B cell (primary cell): Measurements from ENCODE around the gene EXD1. TPM values are rescaled to one million over a fixed set of nuclear protein-coding genes. Genes with fewer than 3 reads are reported as not detected.

Experiments used
- ATAC-seq: fragments of 200-7000 bp; cut with Tn5 transposase; one replicate; pipeline ENCODE4 v1.10.0; 2021; ENCODE audit warnings: low read depth, mild to moderate bottlenecking, moderate number of reproducible peaks, moderate library complexity
- CTCF ChIA-PET: fragments of 350-600 bp; sonication (Branson Sonifier 250); formaldehyde crosslinking; loops from one replicate; lab custom pipeline; 2021; ENCODE audit warnings: antibody characterized with exemption, inconsistent platforms; lab: Charles Lee
- POLR2A ChIA-PET: fragments of 350-600 bp; sonication (Branson Sonifier 250); formaldehyde crosslinking; loops from one replicate; lab custom pipeline; 2021; ENCODE audit warnings: antibody characterized with exemption; lab: Charles Lee
- DNase-seq: peaks from one replicate; pipeline ENCODE4 v3.0.0; 2013
- H2AFZ ChIP-seq: 2 replicates; pipeline ENCODE4 v1.6.1; 2012; ENCODE audit warnings: mild to moderate bottlenecking, low read depth, low read length; ENCODE audit not compliant: insufficient read depth, poor library complexity, severe bottlenecking
- H3K27ac ChIP-seq, 2 donors: 1 replicate in 1 of 2; 2 replicates in 1 of 2; pipeline ENCODE4 v1.5.1; 2012 to 2013; ENCODE audit warnings: low read length in 2 of 2, mild to moderate bottlenecking in 2 of 2, moderate library complexity in 1 of 2
- H3K27me3 ChIP-seq, 4 experiments: fragments of 200-600 bp in 1 of 4; sonication (generic) in 1 of 4; replicated peaks in 1 of 4; 1 replicate in 2 of 4; 2 replicates in 2 of 4; pipeline versions ENCODE4 v1.6.1 to v1.7.0; 2013 to 2016; ENCODE audit warnings: low read length in 3 of 4, mild to moderate bottlenecking in 2 of 4, mixed read lengths in 1 of 4, moderate library complexity in 1 of 4; ENCODE audit not compliant: insufficient read depth in 4 of 4, control insufficient read depth in 3 of 4; ENCODE audit errors: control extremely low read depth in 1 of 4
- H3K36me3 ChIP-seq, 2 experiments: replicated peaks in 1 of 2; 1 replicate in 1 of 2; 2 replicates in 1 of 2; pipeline versions ENCODE4 v1.6.1 to v1.7.1; 2013; ENCODE audit warnings: low read length in 1 of 2; ENCODE audit not compliant: insufficient read depth in 2 of 2, control insufficient read depth in 1 of 2; ENCODE audit errors: control extremely low read depth in 1 of 2, extremely low read depth in 1 of 2
- H3K4me1 ChIP-seq, 2 donors: fragments of 200-600 bp in 1 of 2; sonication (generic) in 1 of 2; 1 replicate in 1 of 2; 2 replicates in 1 of 2; pipeline versions ENCODE4 v1.5.1 to v1.6.1; 2013 to 2017; ENCODE audit warnings: low read length in 2 of 2; ENCODE audit not compliant: control insufficient read depth in 2 of 2, insufficient read depth in 2 of 2
- H3K4me2 ChIP-seq: replicated peaks from 2 replicates; pipeline ENCODE3; 2012; ENCODE audit warnings: mild to moderate bottlenecking, low read depth, low read length; ENCODE audit not compliant: poor library complexity, severe bottlenecking
- H3K4me3 ChIP-seq, 5 experiments: fragments of 200-600 bp in 1 of 5; sonication (generic) in 1 of 5; 1 replicate in 3 of 5; 2 replicates in 2 of 5; pipeline versions ENCODE4 v1.5.1 to v1.7.0; 2011 to 2016; ENCODE audit warnings: low read length in 4 of 5, mild to moderate bottlenecking in 4 of 5, low read depth in 2 of 5, control low read depth in 1 of 5, moderate library complexity in 1 of 5; ENCODE audit not compliant: insufficient read depth in 1 of 5; ENCODE audit errors: control extremely low read depth in 1 of 5, extremely low read depth in 1 of 5
- H3K79me2 ChIP-seq: fragments of 200-600 bp; sonication (generic); one replicate; pipeline ENCODE4 v1.6.0; 2016; ENCODE audit warnings: low read length; ENCODE audit not compliant: control insufficient read depth, insufficient read depth
- H3K9ac ChIP-seq: fragments of 200-600 bp; sonication (generic); 2 replicates; pipeline ENCODE4 v1.6.1; 2017; ENCODE audit warnings: mild to moderate bottlenecking, low read length, moderate library complexity
- H3K9me3 ChIP-seq, 3 donors: one replicate each; pipeline versions ENCODE4 v1.6.1 to v1.7.1; 2013; ENCODE audit warnings: low read length in 2 of 3; ENCODE audit not compliant: control insufficient read depth in 2 of 3, insufficient read depth in 1 of 3; ENCODE audit errors: control extremely low read depth in 1 of 3
- H4K20me1 ChIP-seq: 2 replicates; pipeline ENCODE4 v1.6.0; 2012; ENCODE audit warnings: mild to moderate bottlenecking, low read length; ENCODE audit not compliant: insufficient read depth, control insufficient read depth, poor library complexity, severe bottlenecking
- H3K27ac Mint-ChIP-seq: one replicate; pipeline ENCODE4 v1.8.0; 2021; ENCODE audit warnings: mixed read lengths
- H3K27me3 Mint-ChIP-seq: one replicate; pipeline ENCODE4 v1.8.0; 2021; ENCODE audit warnings: mixed read lengths
- H3K4me1 Mint-ChIP-seq: one replicate; pipeline ENCODE4 v1.8.0; 2021; ENCODE audit warnings: mixed read lengths
- H3K4me3 Mint-ChIP-seq: one replicate; pipeline ENCODE4 v1.8.0; 2021; ENCODE audit warnings: mixed read lengths
- H3K9me3 Mint-ChIP-seq: one replicate; pipeline ENCODE4 v1.8.0; 2022; ENCODE audit warnings: mixed read lengths; ENCODE audit not compliant: insufficient read depth
- CTCF ChIP-seq: fragments of 200-600 bp; IDR thresholded peaks from one replicate; pipeline ENCODE4 v1.8.0; 2022; ENCODE audit warnings: antibody characterized with exemption, mild to moderate bottlenecking
- EZH2 ChIP-seq: IDR thresholded peaks from 2 replicates; pipeline ENCODE4 v1.6.1; 2012; ENCODE audit warnings: borderline replicate concordance, low read depth, mild to moderate bottlenecking, moderate library complexity, low read length; ENCODE audit not compliant: insufficient read depth, poor library complexity, severe bottlenecking
- WGBS: methylation state at CpG from one replicate; pipeline ENCODE4 v1.1.5; 2013; ENCODE audit warnings: missing lambda C conversion rate; ENCODE audit not compliant: insufficient coverage; 5-methylcytosine and 5-hydroxymethylcytosine counted together
- intact Hi-C: fragments of 100-400 bp; cut with micrococcal nuclease; formaldehyde crosslinking; loops from one replicate; pipeline ENCODE4 v1.10.0; 2022
- polyA plus RNA-seq: library from polyadenylated mRNA; depleted of rRNA; stranded (reverse); fragments of >200 nt; gene quantifications from 2 replicates; pipeline ENCODE4 v1.2.3, GENCODE V29; 2012
- total RNA-seq, 2 donors: library from RNA; stranded (reverse); fragments of 120-200 nt in 1 of 2; gene quantifications; 1 replicate in 1 of 2; 2 replicates in 1 of 2; pipeline versions ENCODE4 v1.2.3 to v1.2.4, GENCODE V29; 2013 to 2022

Gene EXD1
- total and polyA plus RNA-seq, 2 donors (not counting 1 experiment from before 2014, with no cell fraction given): not detected

- H3K36me3 ChIP-seq: no peaks in the 10 kb centered on the region
- no peaks in the 10 kb centered on the region for H3K4me1 ChIP-seq
- Mint-ChIP-seq H3K27ac (no peak overlapping the region), H3K4me1 (peaks cover 3% of the 10 kb centered on the region), H3K4me3 (no peak overlapping the region), H3K27me3 (peaks cover 3% of the 10 kb centered on the region), H3K9me3 (no peaks in the 10 kb centered on the region)
- POLR2A ChIA-PET: no interaction called here
- no peak for TF ChIP-seq CTCF
- no peak for TF ChIP-seq EZH2
- no peak overlapping the region for H3K27ac ChIP-seq
- no peak overlapping the region for H3K4me2 ChIP-seq
- H3K4me3 ChIP-seq: no peak overlapping the region
- H3K79me2 ChIP-seq: no peaks in the 10 kb centered on the region
- intact Hi-C loops: loop anchor here (10.0 kb wide), 1 partner anchor 167 kb away; no protein-coding TSS in a partner anchor
- CTCF ChIA-PET: interaction anchor here (0.7 to 2.7 kb wide), 3 partner anchors 220 to 324 kb away, joined by 3 to 15 read pairs (median 12); no protein-coding TSS in a partner anchor
- no peaks in the 10 kb centered on the region for H3K27me3 ChIP-seq
- 78% methylated on average over 3 of the region's 4 CpGs for WGBS
- H3K9me3 ChIP-seq: no peaks in the 10 kb centered on the region
- no peak overlapping the region for H3K9ac ChIP-seq
- no peak for ATAC-seq
- no peak overlapping the region for H2AFZ ChIP-seq
- DNase-seq: no peak
- H4K20me1 ChIP-seq: no peaks in the 10 kb centered on the region
Measured at GRCh38 chr15:41182266-41182665, 48.3 kb downstream of the EXD1 start.

DNA sequence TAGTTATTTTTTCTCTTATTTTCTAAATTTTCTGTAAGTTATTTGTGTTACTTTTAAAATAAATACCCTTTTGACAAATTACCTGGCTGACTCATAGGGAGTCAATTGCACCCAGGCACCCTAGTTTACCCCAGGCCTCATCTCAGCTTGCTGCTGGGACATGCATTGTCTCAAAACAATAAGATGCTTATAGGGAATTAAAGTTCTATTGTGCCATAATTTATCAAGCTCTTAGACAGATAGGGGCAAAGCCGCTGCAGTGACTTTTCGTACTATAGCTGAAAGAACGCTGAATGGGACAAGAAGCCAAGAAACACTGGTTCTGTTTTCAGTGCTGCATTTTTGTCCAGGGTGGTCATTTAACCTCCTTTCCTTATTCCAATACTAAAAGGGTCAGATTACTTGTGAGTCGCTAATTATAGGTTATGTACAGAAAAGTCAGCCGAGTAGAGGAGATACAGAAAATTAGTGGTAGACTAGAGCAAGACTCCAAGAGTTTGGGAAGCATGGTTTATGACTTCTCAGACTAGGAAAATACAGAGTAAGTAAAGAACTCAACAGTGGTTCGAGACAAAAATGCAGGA is 50.3 kb downstream of the EXD1 start:
- H3K27ac Mint-ChIP-seq: no peak overlapping the region
- Histone ChIP-seq H3K79me2 (no peaks in the 10 kb centered on the region), H2AFZ (no peak overlapping the region), H3K27ac (no peak overlapping the region), H3K27me3 (no peaks in the 10 kb centered on the region), H3K4me3 (no peak overlapping the region), H3K4me1 (no peaks in the 10 kb centered on the region), H3K9me3 (no peaks in the 10 kb centered on the region), H4K20me1 (no peaks in the 10 kb centered on the region), H3K9ac (no peak overlapping the region), H3K4me2 (no peak overlapping the region), H3K36me3 (no peaks in the 10 kb centered on the region)
- CTCF ChIA-PET: interaction anchor here (0.6 to 2.7 kb wide), 3 partner anchors 277 to 284 kb away, joined by 3 to 15 read pairs (median 6); no protein-coding TSS in a partner anchor
- no peak for TF ChIP-seq CTCF
- TF ChIP-seq EZH2: no peak
- ATAC-seq (no peak), DNase-seq (no peak)
- H3K4me1 Mint-ChIP-seq: peaks cover 3% of the 10 kb centered on the region
- 100% methylated on average over 5 of the region's 6 CpGs for WGBS
- intact Hi-C loops: loop anchor here (10.0 kb wide), 1 partner anchor 165 kb away; no protein-coding TSS in a partner anchor
- POLR2A ChIA-PET: no interaction called here
- H3K27me3 Mint-ChIP-seq: peaks cover 3% of the 10 kb centered on the region
- H3K9me3 Mint-ChIP-seq: no peaks in the 10 kb centered on the region
- no peak overlapping the region for H3K4me3 Mint-ChIP-seq
